ENCODE results near the gene TLK1. TPM values are rescaled to one million over a fixed set of nuclear protein-coding genes. Genes with fewer than 3 reads are reported as not detected.

Gene TLK1
- total and polyA plus RNA-seq, 2 of the 4 experiments (the other 2 are of a cell fraction) = 7.3 to 12.5 TPM

DNA sequence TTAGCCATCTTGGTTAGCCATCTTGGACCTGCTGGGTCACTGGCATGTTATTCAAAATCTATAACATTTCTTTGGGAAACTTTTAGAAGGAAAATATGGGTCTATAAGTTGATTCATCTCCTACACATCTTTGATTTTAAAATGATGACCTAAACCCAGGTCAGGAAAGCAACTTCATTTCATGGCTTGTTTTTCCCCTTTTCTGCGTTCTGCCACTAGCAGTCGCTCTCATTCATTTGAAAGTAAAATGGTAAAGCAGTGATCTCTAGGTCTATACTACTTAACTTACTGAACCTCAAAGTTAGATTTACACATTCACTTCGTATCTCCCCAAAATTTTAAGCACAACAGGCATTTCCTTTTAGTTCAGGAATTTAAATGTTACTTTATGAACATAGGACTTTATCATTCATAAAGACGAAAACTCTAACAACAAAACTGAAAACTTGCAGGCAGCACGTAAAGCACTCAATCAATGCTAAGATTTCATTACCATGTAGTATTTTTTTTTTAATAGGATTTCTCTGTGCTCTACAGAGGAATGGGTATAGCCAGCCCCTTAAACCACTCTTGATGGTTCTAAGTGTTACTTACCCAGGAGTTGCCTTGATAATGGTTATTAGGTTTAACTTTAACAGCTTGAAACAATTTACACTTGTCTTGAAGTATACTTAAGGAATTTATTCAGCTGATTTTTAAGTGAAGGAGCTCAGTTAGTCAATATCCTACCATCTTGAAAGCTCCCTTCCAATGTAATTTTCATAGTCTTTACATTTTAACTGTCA lies 169.1 kb downstream of the TLK1 start:
- TF ChIP-seq, protein P1, sequence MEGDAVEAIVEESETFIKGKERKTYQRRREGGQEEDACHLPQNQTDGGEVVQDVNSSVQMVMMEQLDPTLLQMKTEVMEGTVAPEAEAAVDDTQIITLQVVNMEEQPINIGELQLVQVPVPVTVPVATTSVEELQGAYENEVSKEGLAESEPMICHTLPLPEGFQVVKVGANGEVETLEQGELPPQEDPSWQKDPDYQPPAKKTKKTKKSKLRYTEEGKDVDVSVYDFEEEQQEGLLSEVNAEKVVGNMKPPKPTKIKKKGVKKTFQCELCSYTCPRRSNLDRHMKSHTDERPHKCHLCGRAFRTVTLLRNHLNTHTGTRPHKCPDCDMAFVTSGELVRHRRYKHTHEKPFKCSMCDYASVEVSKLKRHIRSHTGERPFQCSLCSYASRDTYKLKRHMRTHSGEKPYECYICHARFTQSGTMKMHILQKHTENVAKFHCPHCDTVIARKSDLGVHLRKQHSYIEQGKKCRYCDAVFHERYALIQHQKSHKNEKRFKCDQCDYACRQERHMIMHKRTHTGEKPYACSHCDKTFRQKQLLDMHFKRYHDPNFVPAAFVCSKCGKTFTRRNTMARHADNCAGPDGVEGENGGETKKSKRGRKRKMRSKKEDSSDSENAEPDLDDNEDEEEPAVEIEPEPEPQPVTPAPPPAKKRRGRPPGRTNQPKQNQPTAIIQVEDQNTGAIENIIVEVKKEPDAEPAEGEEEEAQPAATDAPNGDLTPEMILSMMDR (conservative IDR thresholded peaks at IDR 0.05; ENCODE audit: low read depth, low read length) = no peak
- TF ChIP-seq SMC3 (IDR thresholded peaks at IDR 0.05; ENCODE audit: low read depth, low read length) (no peak), MAZ (IDR thresholded peaks at IDR 0.05; ENCODE audit: borderline replicate concordance, low read depth, low read length) (no peak), RFX5 (IDR thresholded peaks at IDR 0.05; ENCODE audit: low read depth, low read length) (no peak)
- TF ChIP-seq, protein P2, sequence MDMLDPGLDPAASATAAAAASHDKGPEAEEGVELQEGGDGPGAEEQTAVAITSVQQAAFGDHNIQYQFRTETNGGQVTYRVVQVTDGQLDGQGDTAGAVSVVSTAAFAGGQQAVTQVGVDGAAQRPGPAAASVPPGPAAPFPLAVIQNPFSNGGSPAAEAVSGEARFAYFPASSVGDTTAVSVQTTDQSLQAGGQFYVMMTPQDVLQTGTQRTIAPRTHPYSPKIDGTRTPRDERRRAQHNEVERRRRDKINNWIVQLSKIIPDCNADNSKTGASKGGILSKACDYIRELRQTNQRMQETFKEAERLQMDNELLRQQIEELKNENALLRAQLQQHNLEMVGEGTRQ (IDR thresholded peaks at IDR 0.05; ENCODE audit: low read depth, low read length) = no peak
- TF ChIP-seq, protein P3, sequence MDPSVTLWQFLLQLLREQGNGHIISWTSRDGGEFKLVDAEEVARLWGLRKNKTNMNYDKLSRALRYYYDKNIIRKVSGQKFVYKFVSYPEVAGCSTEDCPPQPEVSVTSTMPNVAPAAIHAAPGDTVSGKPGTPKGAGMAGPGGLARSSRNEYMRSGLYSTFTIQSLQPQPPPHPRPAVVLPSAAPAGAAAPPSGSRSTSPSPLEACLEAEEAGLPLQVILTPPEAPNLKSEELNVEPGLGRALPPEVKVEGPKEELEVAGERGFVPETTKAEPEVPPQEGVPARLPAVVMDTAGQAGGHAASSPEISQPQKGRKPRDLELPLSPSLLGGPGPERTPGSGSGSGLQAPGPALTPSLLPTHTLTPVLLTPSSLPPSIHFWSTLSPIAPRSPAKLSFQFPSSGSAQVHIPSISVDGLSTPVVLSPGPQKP (IDR thresholded peaks at IDR 0.05; ENCODE audit: borderline replicate concordance, low read depth, low read length) = no peak
- Histone ChIP-seq H2AK5ac (ENCODE audit: low read depth, low read length) (no peak overlapping the region), H2BK20ac (ENCODE audit: low read depth, low read length) (no peak overlapping the region), H3K9ac (ENCODE audit: low read depth, low read length) (no peak overlapping the region), H4K8ac (ENCODE audit: low read depth in 2 of 2, low read length in 2 of 2) (no peak overlapping the region), H3K56ac (ENCODE audit: extremely low read depth, insufficient read depth, low read length) (no peak overlapping the region), H3K4me1 (ENCODE audit: control insufficient read depth, insufficient read depth, low read length) (no peaks in the 10 kb centered on the region), H3K4ac (ENCODE audit: low read depth, low read length) (no peak overlapping the region), H4K5ac (ENCODE audit: low read depth, low read length) (no peak overlapping the region), H2BK5ac (ENCODE audit: low read depth, low read length, poor library complexity, severe bottlenecking) (no peak overlapping the region), H3K36me3 (ENCODE audit: control insufficient read depth, insufficient read depth, low read length) (peaks cover 8% of the 10 kb centered on the region), H2AK9ac (replicated peaks; ENCODE audit: low read depth, low read length, poor library complexity) (no peak overlapping the region), H3K79me1 (ENCODE audit: low read depth in 1 of 2, low read length in 2 of 2) (no peaks in the 10 kb centered on the region), H4K91ac (ENCODE audit: insufficient read depth, low read depth, low read length) (no peak overlapping the region), H3K23ac (ENCODE audit: low read depth, low read length) (no peak overlapping the region), H3K27ac (ENCODE audit: insufficient read depth, low read length) (no peak overlapping the region), H3K4me3 (ENCODE audit: insufficient read depth, low read depth, low read length) (no peak overlapping the region), H2AFZ (replicated peaks; ENCODE audit: low read length, poor library complexity) (no peak overlapping the region), H4K20me1 (ENCODE audit: insufficient read depth, low read length) (no peaks in the 10 kb centered on the region), H3K27me3 (ENCODE audit: control insufficient read depth, insufficient read depth, low read length) (no peaks in the 10 kb centered on the region), H2BK15ac (ENCODE audit: low read depth, low read length) (no peak overlapping the region), H2BK120ac (ENCODE audit: low read depth, low read length) (no peak overlapping the region), H3K9me3 (ENCODE audit: control insufficient read depth, insufficient read depth, low read length) (no peaks in the 10 kb centered on the region), H3K9me1 (ENCODE audit: insufficient read depth, low read length) (no peaks in the 10 kb centered on the region), H3K4me2 (ENCODE audit: low read depth, low read length) (no peak overlapping the region), H3K18ac (ENCODE audit: low read depth, low read length) (no peak overlapping the region), H3K14ac (replicated peaks; ENCODE audit: low read depth, low read length) (no peak overlapping the region)
- BruUV-seq (replicated peaks) = no TSS peak
- DNase-seq (no peak), ATAC-seq (ENCODE audit: low read depth) (no peak)
- dilution Hi-C loops (cut with HindIII; ENCODE audit: low sequenced_read_pairs, unreplicated experiment) (no loop called here), in situ Hi-C loops (cut with MboI; ENCODE audit: low sequenced_read_pairs) (no loop called here), intact Hi-C loops (cut with micrococcal nuclease) (no loop called here)
- WGBS, 2 experiments (ENCODE audit: extremely low coverage in 2 of 2, insufficient read length in 1 of 2) = no CpG with 5 or more reads among the region's 5 CpGs
- ChIA-PET POLR2A (ENCODE audit: unreplicated experiment) (no interaction called here), CTCF (no interaction called here)
